ENCODE measurements around the gene MEF2C. TPM values are rescaled to one million over a fixed set of nuclear protein-coding genes. Genes with fewer than 3 reads are reported as not detected.

The MEF2C gene
- total RNA-seq, 1 experiment from 2014 or later, result 13.0 TPM

- Histone ChIP-seq H3K36me3 (ENCODE audit: control insufficient read depth in 1 of 2, insufficient read depth in 2 of 2, low read length in 2 of 2) (no peaks in the 10 kb centered on the region), H2AFZ (ENCODE audit: low read depth, low read length, poor library complexity, severe bottlenecking) (no peak overlapping the region), H3K9me3 (ENCODE audit: control insufficient read depth in 1 of 2, insufficient read depth in 1 of 2, low read depth in 1 of 2, low read length in 2 of 2) (no peaks in the 10 kb centered on the region), H3K27ac (ENCODE audit: low read depth, low read length) (no peak overlapping the region), H3K4me1 (ENCODE audit: control insufficient read depth in 1 of 2, insufficient read depth in 2 of 2, low read length in 2 of 2) (no peaks in the 10 kb centered on the region; a peak in 1 of 4 replicates), H3K79me2 (ENCODE audit: insufficient read depth, low read length) (no peaks in the 10 kb centered on the region), H3K27me3 (ENCODE audit: insufficient read depth, low read length) (no peaks in the 10 kb centered on the region), H3K4me3 (replicated peaks in 1 of 2; ENCODE audit: low read depth in 1 of 2, low read length in 2 of 2) (no peak overlapping the region), H3K9me2 (ENCODE audit: insufficient read depth) (no peaks in the 10 kb centered on the region), H3K4me2 (ENCODE audit: low read length) (no peak overlapping the region), H3K9ac (ENCODE audit: low read length) (no peak overlapping the region), H4K20me1 (ENCODE audit: insufficient read depth) (no peaks in the 10 kb centered on the region)
- ATAC-seq (no peak), DNase-seq (ENCODE audit: low read depth, low spot score) (no peak)
- no peak for TF ChIP-seq TCF7L2 (IDR thresholded peaks at IDR 0.05; ENCODE audit: borderline replicate concordance, extremely low read depth, insufficient read depth, insufficient read length)
- no peak for TF ChIP-seq SIN3A (IDR thresholded peaks at IDR 0.05; ENCODE audit: low read depth)
- no peak for TF ChIP-seq POLR2AphosphoS5 (IDR thresholded peaks at IDR 0.05; ENCODE audit: low read depth, low read length)
- no peak for TF ChIP-seq SRF (IDR thresholded peaks at IDR 0.05; ENCODE audit: low read depth)
- no peak for TF ChIP-seq SP1 (IDR thresholded peaks at IDR 0.05; ENCODE audit: low read depth)
- TF ChIP-seq YY1 (IDR thresholded peaks at IDR 0.05; ENCODE audit: extremely low read depth, insufficient replicate concordance, low read depth, low read length), result no peak
- TF ChIP-seq CTCF (IDR thresholded peaks at IDR 0.05 in 2 of 3, conservative IDR thresholded peaks at IDR 0.05 in 1 of 3; ENCODE audit: borderline replicate concordance in 1 of 3, insufficient read depth in 1 of 3, low read depth in 2 of 3, low read length in 2 of 3), result no peak
- TF ChIP-seq JUND (IDR thresholded peaks at IDR 0.05), result no peak
- no peak for TF ChIP-seq POLR2A (IDR thresholded peaks at IDR 0.05; ENCODE audit: borderline replicate concordance, extremely low read depth, insufficient read depth, insufficient read length)
- no peak for TF ChIP-seq ZFX (IDR thresholded peaks at IDR 0.05)
- TF ChIP-seq, protein P1, sequence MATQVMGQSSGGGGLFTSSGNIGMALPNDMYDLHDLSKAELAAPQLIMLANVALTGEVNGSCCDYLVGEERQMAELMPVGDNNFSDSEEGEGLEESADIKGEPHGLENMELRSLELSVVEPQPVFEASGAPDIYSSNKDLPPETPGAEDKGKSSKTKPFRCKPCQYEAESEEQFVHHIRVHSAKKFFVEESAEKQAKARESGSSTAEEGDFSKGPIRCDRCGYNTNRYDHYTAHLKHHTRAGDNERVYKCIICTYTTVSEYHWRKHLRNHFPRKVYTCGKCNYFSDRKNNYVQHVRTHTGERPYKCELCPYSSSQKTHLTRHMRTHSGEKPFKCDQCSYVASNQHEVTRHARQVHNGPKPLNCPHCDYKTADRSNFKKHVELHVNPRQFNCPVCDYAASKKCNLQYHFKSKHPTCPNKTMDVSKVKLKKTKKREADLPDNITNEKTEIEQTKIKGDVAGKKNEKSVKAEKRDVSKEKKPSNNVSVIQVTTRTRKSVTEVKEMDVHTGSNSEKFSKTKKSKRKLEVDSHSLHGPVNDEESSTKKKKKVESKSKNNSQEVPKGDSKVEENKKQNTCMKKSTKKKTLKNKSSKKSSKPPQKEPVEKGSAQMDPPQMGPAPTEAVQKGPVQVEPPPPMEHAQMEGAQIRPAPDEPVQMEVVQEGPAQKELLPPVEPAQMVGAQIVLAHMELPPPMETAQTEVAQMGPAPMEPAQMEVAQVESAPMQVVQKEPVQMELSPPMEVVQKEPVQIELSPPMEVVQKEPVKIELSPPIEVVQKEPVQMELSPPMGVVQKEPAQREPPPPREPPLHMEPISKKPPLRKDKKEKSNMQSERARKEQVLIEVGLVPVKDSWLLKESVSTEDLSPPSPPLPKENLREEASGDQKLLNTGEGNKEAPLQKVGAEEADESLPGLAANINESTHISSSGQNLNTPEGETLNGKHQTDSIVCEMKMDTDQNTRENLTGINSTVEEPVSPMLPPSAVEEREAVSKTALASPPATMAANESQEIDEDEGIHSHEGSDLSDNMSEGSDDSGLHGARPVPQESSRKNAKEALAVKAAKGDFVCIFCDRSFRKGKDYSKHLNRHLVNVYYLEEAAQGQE (IDR thresholded peaks at IDR 0.05; ENCODE audit: low read depth), result no peak
- TF ChIP-seq EZH2 (IDR thresholded peaks at IDR 0.05), result no peak
- POLR2A ChIA-PET, result no interaction called here
- RAD21 ChIA-PET (ENCODE audit: low non-redundant PET in 1 of 2, low total read pairs in 2 of 2, uncharacterized antibody in 2 of 2, unreplicated experiment in 2 of 2), result interaction anchor here in 1 of 2 experiments (0.6 to 1.3 kb wide), 3 partner anchors 621 to 1434 kb away, joined by 3 to 4 read pairs (median 4); no protein-coding TSS in a partner anchor
- intact Hi-C loops (cut with micrococcal nuclease), result loop anchor here (1.0 to 10.0 kb wide), 7 partner anchors 152 to 1705 kb away; partner anchors contain the start of gene MEF2C
- CTCF ChIA-PET, result interaction anchor here (0.6 to 4.3 kb wide), 16 partner anchors 8 to 1704 kb away, joined by 3 to 64 read pairs (median 3); partner anchors contain the start of gene MEF2C
- BruUV-seq (replicated peaks), result no TSS peak
Observed at GRCh38 chr5:88729829-88730182, 153.2 kb downstream of the MEF2C start.
